KOPT-K1 (cell line): Measurements from ENCODE around the gene BSND.
"Not testable (repeated sequence)": the region's sequence is repeated elsewhere in the genome, so short reads cannot be mapped to it uniquely, and the experiment has no call there.

Source experiments
- H3K27ac ChIP-seq: fragments of 200-600 bp; sonication (generic); 2 replicates; pipeline ENCODE4 v1.5.1; 2016; ENCODE audit warnings: antibody characterized with exemption, mild to moderate bottlenecking, low read depth, low read length; ENCODE audit not compliant: poor library complexity, severe bottlenecking
- H3K36me3 ChIP-seq: fragments of 200-600 bp; sonication (generic); 2 replicates; pipeline ENCODE4 v1.5.1; 2017; ENCODE audit warnings: antibody characterized with exemption, mild to moderate bottlenecking, low read length, moderate library complexity; ENCODE audit not compliant: insufficient read depth
- H3K9me3 ChIP-seq: fragments of 200-600 bp; sonication (generic); 2 replicates; pipeline ENCODE4 v1.5.1; 2017; ENCODE audit warnings: antibody characterized with exemption, low read length, mild to moderate bottlenecking; ENCODE audit not compliant: insufficient read depth, poor library complexity, severe bottlenecking

BSND gene

GRCh38 chr1:55012661-55013060 is 13.9 kb downstream of the BSND start:
- no peak overlapping the region for H3K27ac ChIP-seq

DNA sequence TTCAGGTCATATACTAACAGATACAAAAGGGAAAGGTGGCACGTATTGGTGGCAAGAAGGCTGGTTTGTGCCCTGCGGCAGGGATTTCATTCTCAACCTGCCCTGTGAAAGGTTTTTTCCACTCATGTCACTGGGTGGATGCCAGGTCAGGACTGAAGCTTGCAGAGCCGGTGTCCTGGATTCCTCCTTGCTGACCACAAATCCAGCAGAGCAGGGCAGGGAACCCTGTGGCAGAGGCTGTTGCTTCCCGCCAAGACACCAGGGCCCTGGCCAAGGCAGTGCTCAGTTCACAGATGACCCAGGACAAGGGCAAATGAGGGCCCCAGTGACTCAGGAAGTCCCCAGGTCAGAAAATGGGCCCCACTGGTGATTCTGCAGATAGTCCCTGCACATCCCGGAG is 16.4 kb downstream of the BSND start:
- no peak overlapping the region for H3K27ac ChIP-seq
- H3K36me3 ChIP-seq = no peaks in the 10 kb centered on the region
- H3K9me3 ChIP-seq = no peaks in the 10 kb centered on the region

More at GRCh38 chr1:55012661-55013060, 13.9 kb downstream of the BSND start:
- no peaks in the 10 kb centered on the region for H3K9me3 ChIP-seq
- H3K36me3 ChIP-seq = no peaks in the 10 kb centered on the region

GRCh38 chr1:55015731-55016620 is 17.2 kb downstream of the BSND start:
- Histone ChIP-seq H3K36me3 (no peaks in the 10 kb centered on the region), H3K27ac (no peak overlapping the region), H3K9me3 (no peaks in the 10 kb centered on the region)

DNA sequence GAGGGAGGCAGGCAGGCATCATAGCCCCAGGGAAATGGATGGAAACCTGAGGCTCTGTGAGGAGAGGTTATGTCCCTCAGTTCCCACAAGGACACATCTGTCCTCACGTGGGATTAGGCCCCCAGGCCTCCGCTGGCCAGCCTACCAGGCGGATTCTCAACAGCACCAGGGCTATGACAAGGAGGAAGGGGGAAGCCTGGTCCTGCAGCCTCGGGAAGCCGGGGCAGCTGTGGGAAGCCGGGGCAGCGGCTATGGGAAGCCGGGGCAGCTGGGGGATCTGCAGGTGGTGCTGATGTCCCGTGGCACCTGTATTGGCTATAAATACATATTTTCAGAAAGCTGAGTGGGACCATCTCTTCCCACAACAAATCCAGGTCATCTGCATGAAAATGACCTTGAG is 19.7 kb downstream of the BSND start:
- Histone ChIP-seq H3K27ac (no peak overlapping the region), H3K36me3 (no peaks in the 10 kb centered on the region), H3K9me3 (no peaks in the 10 kb centered on the region)

DNA sequence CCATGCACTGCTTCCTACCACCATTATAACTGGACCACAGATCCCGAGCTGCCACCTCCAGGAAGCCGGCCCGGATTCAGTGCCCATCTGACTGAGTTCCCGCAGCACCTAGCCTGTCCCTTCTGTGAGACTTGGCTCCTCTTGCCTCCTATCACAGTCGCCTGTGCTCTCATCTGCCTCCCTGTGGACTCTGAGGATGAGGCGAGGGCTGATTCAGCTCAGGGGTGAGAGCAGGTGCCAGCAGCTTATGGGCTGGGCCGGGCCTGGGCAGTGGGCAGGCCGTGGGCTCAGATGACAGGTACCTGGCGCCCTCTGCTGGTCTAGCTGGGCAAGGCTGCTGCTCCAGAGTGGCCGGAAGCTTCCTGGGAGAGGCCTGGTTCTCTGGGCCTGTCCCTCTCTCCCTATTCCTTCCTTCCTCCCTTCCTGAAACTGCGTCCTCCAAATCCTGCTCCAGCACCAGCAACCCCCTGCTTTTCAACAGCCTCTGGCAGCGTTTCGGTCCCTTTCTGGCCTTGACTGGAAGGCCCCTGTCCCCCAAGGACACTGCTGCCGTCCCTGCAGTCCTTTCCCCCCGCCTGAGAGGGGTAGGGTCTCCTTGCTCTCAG is 23.3 kb downstream of the BSND start:
- H3K9me3 ChIP-seq = no peaks in the 10 kb centered on the region
- no peak overlapping the region for H3K27ac ChIP-seq
- no peaks in the 10 kb centered on the region for H3K36me3 ChIP-seq

DNA sequence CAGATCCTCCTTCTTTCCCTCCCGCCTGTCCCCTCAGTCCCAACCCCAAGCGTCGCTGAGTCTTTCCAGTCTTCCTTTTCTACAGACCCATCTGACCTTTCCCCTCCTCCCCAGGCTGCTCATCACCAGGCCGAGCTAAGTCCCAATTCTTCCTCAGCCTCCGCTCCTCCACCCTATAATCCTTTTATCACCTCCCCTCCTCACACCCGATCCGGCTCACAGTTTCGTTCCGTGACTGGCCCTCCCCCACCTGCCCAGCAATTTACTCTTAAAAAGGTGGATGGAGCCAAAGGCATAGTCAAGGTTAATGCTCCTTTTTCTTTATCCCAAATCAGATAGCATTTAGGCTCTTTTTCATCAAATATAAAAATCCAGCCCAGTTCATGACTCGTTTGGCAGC is 25.4 kb downstream of the BSND start:
- H3K9me3 ChIP-seq, H3K36me3 ChIP-seq, H3K27ac ChIP-seq: not testable (repeated sequence)

DNA sequence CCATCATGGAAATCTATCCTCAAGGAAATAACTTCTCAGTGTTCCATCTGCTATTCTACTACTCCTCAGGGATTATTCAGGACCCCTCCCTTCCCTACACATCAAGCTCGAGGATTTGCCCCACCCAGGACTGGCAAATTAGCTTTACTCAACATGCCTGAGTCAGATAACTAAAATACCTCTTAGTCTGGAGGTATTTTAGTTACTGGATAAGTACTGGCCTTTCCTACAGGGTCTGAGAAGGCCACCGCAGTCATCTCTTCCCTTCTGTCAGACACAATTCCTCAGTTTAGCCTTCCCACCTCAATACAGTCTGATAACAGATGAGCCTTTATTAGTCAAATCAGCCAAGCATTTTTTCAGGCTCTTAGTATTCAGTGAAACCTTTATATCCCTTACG is 27.9 kb downstream of the BSND start:
- H3K36me3 ChIP-seq, H3K27ac ChIP-seq, H3K9me3 ChIP-seq: not testable (repeated sequence)

DNA sequence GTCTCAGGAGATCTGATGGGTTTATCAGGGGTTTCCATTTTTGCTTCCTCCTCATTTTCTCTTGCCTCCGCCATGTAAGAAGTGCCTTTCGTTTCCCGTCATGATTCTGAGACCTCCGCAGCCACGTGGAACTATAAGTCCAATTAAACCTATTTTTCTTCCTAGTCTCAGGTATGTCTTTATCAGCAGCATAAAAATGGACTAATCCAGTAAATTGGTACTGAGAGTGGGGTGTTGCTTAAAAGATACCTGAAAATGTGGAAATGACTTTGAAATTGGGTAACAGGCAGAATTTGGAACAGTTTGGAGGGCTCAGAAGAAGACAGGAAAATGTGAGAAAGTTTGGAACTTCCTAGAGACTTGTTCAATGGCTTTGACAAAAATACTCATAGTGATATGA is 32.4 kb downstream of the BSND start:
- H3K27ac ChIP-seq = not testable (repeated sequence)

DNA sequence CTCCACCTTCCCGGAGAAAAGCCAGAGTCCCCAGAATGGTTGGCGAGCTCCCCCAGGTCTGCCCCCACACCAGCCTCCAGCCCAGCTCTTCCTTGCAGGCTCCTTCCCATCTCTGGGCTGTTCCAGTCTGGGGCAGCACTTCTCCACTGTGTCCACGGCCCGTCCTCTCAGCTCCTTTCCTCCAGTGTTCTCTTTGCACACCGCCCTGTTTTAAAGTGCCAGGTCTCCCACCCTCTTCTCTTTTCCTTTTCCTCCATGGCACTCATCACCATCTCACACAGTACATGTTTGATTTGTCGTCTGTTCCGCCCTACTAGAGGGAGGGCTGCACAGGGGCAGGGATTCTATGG is 34.5 kb downstream of the BSND start:
- no peaks in the 10 kb centered on the region for H3K9me3 ChIP-seq
- no peaks in the 10 kb centered on the region for H3K36me3 ChIP-seq
- H3K27ac ChIP-seq = no peak overlapping the region

More for the DNA sequence above, 32.4 kb downstream of the BSND start:
- not testable (repeated sequence) for H3K36me3 ChIP-seq, H3K9me3 ChIP-seq

- H3K9me3 ChIP-seq = no peaks in the 10 kb centered on the region
- H3K36me3 ChIP-seq = no peaks in the 10 kb centered on the region
- no peak overlapping the region for H3K27ac ChIP-seq
Observed at GRCh38 chr1:55034476-55035133, 35.9 kb downstream of the BSND start.

DNA sequence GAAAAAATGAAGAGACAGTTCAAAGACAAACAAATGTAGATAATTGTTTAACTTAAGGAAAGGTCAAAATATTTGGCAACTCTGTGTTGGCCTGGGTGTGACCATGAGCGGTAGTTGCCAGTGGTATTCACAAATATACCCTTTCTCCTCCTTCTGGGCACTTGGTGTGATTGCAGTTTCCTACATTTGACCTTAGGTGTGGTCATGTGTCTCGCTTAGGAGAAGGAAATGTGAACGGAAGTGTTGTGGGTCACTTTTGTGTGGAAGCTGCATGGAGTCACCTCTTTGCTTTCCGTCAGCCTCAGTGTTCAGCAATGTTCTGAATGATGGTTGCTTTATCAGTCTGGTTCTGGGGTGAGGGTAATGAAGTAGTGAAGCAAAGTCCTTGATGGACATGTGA is 37.2 kb downstream of the BSND start:
- Histone ChIP-seq H3K9me3 (no peaks in the 10 kb centered on the region), H3K27ac (no peak overlapping the region), H3K36me3 (no peaks in the 10 kb centered on the region)

DNA sequence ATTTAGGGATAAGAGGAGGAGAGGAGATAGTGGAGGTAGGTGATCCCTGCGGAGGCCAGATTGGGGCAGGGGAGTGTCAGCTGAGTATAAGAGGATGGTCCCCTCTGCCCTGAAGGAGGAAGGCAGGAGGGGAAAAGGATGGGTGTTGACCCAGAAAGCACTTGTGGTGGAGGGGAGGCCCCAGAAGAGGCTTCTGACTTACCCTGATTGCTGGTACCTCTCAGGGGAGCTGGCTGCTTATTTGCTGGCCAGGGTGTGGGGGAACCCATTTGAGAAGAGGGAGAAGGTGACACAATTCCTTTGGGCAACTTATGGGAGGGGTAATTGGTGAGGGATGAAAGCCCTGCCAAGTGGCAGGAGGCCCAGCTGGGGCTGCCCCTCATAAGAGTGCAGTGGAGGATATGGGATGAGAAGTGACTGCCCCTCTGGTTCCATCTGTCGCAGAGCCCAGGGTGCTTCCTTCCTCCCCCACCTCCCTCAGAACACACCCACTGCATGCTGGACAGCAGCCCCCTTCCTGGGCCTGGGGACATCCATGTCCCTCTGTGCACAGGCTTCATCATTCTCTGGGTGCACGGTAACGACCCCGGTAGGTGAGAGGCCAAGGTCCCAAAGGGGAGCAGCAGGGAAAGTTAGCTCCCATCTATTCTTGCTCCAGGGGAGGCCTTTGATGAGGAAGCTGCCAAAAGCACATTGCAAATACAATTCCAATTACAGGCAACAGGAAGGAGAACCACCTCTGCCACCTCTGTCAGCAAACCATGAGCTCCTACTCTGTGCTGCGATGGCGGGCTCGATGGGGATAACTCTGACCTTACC is 39.2 kb downstream of the BSND start:
- Histone ChIP-seq H3K36me3 (no peaks in the 10 kb centered on the region), H3K27ac (no peak overlapping the region), H3K9me3 (no peaks in the 10 kb centered on the region)

- H3K27ac ChIP-seq = no peak overlapping the region
- no peaks in the 10 kb centered on the region for H3K9me3 ChIP-seq
- H3K36me3 ChIP-seq = no peaks in the 10 kb centered on the region
Observed at GRCh38 chr1:55038552-55038838, 39.8 kb downstream of the BSND start.

- Histone ChIP-seq H3K27ac (no peak overlapping the region), H3K36me3 (no peaks in the 10 kb centered on the region), H3K9me3 (no peaks in the 10 kb centered on the region)
Observed at GRCh38 chr1:55038974-55039341, 40.2 kb downstream of the BSND start.
